ENCODE measurements around the gene IL1B.

DNA sequence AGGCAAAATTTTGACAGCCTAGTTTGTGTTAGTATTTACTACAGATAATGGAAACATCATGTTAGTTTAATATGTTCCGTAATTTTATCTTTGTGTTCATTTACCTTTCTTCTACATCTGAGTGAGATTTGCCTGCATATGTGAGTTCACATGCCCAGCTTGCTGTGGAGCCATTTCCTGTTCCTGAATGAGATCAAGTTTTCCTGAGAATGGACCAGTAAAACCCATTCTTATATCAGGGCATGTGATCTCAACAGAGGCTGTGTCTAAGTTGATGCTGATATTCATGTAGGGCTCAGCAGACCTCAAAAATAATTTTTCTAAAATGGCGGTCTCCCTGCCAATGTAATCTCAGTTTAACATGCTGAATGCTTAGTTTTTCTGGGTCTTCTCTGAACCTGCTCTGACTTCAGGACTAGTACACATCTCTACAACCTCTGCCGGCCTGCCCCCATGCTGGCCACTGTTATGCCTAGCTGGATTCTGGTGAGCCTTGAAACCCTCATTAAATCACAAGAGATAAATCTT, 53.3 kb downstream of the IL1B start:
- TF ChIP-seq, protein P1, sequence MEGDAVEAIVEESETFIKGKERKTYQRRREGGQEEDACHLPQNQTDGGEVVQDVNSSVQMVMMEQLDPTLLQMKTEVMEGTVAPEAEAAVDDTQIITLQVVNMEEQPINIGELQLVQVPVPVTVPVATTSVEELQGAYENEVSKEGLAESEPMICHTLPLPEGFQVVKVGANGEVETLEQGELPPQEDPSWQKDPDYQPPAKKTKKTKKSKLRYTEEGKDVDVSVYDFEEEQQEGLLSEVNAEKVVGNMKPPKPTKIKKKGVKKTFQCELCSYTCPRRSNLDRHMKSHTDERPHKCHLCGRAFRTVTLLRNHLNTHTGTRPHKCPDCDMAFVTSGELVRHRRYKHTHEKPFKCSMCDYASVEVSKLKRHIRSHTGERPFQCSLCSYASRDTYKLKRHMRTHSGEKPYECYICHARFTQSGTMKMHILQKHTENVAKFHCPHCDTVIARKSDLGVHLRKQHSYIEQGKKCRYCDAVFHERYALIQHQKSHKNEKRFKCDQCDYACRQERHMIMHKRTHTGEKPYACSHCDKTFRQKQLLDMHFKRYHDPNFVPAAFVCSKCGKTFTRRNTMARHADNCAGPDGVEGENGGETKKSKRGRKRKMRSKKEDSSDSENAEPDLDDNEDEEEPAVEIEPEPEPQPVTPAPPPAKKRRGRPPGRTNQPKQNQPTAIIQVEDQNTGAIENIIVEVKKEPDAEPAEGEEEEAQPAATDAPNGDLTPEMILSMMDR (IDR thresholded peaks at IDR 0.05), result no peak
- no peak for TF ChIP-seq EZH2phosphoT487 (IDR thresholded peaks at IDR 0.05)
- no peak for TF ChIP-seq EZH2 (IDR thresholded peaks at IDR 0.05)

Data from neural progenitor cell (in vitro differentiated cells).